DND-41 (cell line): ENCODE results near the gene CBY1.

Experiments
- CTCF ChIP-seq: IDR thresholded peaks from 2 replicates; pipeline ENCODE4 v1.5.1; 2012; ENCODE audit warnings: borderline replicate concordance, low read length, moderate library complexity, mild to moderate bottlenecking; ENCODE audit not compliant: poor library complexity, severe bottlenecking; ENCODE audit errors: extremely low read depth
- EZH2 ChIP-seq: IDR thresholded peaks from 3 replicates; pipeline ENCODE4 v1.6.1; 2012; ENCODE audit warnings: borderline replicate concordance, low read depth, mild to moderate bottlenecking, moderate library complexity, low read length, inconsistent platforms; ENCODE audit not compliant: severe bottlenecking

- no peak for TF ChIP-seq CTCF
- TF ChIP-seq EZH2 = no peak
Observed at GRCh38 chr22:38612217-38613006, 44.0 kb upstream of the CBY1 start.
